ENCODE measurements around the gene CEP85. TPM values are rescaled to one million over a fixed set of nuclear protein-coding genes. Genes with fewer than 3 reads are reported as not detected.
A peak's percentile ranks its signal among the peaks of the same experiment; 100 is the strongest.

CEP85 gene
- total and polyA plus RNA-seq, 9 of the 15 experiments (the other 6 are each of a cell fraction or from before 2014, with no cell fraction given), result 42.1 to 140 (median 92.6) TPM

- TF ChIP-seq, protein P1, sequence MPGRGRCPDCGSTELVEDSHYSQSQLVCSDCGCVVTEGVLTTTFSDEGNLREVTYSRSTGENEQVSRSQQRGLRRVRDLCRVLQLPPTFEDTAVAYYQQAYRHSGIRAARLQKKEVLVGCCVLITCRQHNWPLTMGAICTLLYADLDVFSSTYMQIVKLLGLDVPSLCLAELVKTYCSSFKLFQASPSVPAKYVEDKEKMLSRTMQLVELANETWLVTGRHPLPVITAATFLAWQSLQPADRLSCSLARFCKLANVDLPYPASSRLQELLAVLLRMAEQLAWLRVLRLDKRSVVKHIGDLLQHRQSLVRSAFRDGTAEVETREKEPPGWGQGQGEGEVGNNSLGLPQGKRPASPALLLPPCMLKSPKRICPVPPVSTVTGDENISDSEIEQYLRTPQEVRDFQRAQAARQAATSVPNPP (IDR thresholded peaks at IDR 0.05; ENCODE audit: borderline replicate concordance, insufficient read depth, insufficient read length), result no peak
- TF ChIP-seq KDM4B (IDR thresholded peaks at IDR 0.05; ENCODE audit: borderline replicate concordance in 2 of 2, low read depth in 1 of 2) (no peak), ZNF780A (CRISPR knock-in tag; IDR thresholded peaks at IDR 0.05) (no peak), RBM22 (IDR thresholded peaks at IDR 0.05; ENCODE audit: low read depth, low read length, poor library complexity, severe bottlenecking) (peak; percentile 46), POLR2H (tag; IDR thresholded peaks at IDR 0.05; ENCODE audit: low read depth) (no peak), ZNF140 (CRISPR knock-in tag; IDR thresholded peaks at IDR 0.05) (no peak), DMBX1 (CRISPR knock-in tag; IDR thresholded peaks at IDR 0.05; ENCODE audit: borderline replicate concordance) (no peak), MEIS2 (IDR thresholded peaks at IDR 0.05; ENCODE audit: partially characterized antibody) (peak; percentile 13), ZNF134 (CRISPR knock-in tag; conservative IDR thresholded peaks at IDR 0.05) (no peak), ZNF24 (IDR thresholded peaks at IDR 0.05) (0 out of 2 replicates have a peak, but pooled peaks have one; percentile 4), ZNF124 (CRISPR knock-in tag; IDR thresholded peaks at IDR 0.05) (no peak), GMEB1 (CRISPR knock-in tag; IDR thresholded peaks at IDR 0.05) (no peak), TRIM25 (IDR thresholded peaks at IDR 0.05; ENCODE audit: borderline replicate concordance) (no peak), MCM7 (IDR thresholded peaks at IDR 0.05) (no peak), TAF1 (IDR thresholded peaks at IDR 0.05; ENCODE audit: control insufficient read depth, extremely low read depth, insufficient read depth, low read length, severe bottlenecking) (no peak), PML (IDR thresholded peaks at IDR 0.05; ENCODE audit: low read length) (no peak)
- TF ChIP-seq, protein P2, sequence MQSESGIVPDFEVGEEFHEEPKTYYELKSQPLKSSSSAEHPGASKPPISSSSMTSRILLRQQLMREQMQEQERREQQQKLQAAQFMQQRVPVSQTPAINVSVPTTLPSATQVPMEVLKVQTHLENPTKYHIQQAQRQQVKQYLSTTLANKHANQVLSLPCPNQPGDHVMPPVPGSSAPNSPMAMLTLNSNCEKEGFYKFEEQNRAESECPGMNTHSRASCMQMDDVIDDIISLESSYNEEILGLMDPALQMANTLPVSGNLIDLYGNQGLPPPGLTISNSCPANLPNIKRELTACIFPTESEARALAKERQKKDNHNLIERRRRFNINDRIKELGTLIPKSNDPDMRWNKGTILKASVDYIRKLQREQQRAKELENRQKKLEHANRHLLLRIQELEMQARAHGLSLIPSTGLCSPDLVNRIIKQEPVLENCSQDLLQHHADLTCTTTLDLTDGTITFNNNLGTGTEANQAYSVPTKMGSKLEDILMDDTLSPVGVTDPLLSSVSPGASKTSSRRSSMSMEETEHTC (IDR thresholded peaks at IDR 0.05), result no peak
- TF ChIP-seq, protein P3, sequence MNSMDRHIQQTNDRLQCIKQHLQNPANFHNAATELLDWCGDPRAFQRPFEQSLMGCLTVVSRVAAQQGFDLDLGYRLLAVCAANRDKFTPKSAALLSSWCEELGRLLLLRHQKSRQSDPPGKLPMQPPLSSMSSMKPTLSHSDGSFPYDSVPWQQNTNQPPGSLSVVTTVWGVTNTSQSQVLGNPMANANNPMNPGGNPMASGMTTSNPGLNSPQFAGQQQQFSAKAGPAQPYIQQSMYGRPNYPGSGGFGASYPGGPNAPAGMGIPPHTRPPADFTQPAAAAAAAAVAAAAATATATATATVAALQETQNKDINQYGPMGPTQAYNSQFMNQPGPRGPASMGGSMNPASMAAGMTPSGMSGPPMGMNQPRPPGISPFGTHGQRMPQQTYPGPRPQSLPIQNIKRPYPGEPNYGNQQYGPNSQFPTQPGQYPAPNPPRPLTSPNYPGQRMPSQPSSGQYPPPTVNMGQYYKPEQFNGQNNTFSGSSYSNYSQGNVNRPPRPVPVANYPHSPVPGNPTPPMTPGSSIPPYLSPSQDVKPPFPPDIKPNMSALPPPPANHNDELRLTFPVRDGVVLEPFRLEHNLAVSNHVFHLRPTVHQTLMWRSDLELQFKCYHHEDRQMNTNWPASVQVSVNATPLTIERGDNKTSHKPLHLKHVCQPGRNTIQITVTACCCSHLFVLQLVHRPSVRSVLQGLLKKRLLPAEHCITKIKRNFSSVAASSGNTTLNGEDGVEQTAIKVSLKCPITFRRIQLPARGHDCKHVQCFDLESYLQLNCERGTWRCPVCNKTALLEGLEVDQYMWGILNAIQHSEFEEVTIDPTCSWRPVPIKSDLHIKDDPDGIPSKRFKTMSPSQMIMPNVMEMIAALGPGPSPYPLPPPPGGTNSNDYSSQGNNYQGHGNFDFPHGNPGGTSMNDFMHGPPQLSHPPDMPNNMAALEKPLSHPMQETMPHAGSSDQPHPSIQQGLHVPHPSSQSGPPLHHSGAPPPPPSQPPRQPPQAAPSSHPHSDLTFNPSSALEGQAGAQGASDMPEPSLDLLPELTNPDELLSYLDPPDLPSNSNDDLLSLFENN (IDR thresholded peaks at IDR 0.05; ENCODE audit: low read depth in 2 of 2, low read length in 2 of 2), result no peak
Observed at GRCh38 chr1:26285366-26286063, 51.5 kb downstream of the CEP85 start (continued).

Measured in K562 (cell line).